Measurements from ENCODE around the gene EMP2.

EMP2 gene

DNA sequence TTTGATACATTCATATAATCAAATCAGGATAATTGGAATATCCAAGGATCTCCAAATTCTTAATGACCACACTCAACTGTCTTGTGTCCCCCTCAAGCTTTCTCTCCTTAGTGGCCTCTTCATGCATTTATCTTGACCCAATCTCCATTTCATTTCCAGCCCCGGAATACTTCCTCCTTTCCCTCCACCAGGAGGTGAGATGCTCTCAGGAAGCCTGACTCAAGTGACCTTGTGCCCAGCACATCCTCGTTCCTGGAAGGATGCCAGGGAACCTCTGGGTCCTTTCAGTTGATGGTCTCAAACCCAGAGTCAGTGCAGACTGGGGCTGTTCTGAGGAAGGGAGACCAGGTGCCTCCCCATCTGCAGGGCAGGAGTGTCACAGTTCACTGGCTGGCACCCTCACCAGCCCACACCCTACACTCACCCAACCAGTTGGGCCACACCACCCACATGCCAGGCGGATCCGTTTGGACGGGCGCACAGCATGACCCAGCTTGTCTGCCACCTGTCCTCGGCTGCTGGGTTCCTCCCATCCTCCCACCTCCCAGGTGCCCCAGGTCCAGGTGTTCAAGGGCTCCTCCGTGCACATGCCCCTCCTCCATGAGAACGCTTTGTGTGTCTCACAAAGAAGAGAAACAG, 14.0 kb upstream of the EMP2 start:
- no peak for DNase-seq (ENCODE audit: low spot score)
- TF ChIP-seq CTCF (IDR thresholded peaks at IDR 0.05; ENCODE audit: extremely low read depth, missing control alignments) = no peak

DNA sequence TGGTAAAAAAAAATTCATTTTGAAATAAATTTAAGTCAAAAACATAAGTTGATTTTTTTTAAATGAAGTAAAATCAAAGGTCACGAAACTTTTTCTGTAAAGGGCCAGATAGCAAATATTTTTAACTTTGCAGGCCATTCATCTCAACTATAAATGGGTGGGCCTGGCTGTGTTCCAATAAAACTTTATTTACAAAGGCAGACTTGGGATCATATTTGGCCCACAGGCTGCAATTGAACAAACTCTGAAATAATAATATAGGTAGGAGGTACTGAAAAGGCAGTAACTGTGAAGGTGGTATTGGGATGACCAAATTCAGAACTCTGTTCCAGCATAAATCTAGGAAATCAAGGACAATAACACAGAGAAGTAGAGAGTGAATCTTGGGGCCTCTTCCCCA, 12.2 kb upstream of the EMP2 start:
- no peak for DNase-seq (ENCODE audit: low spot score)
- no peak for TF ChIP-seq CTCF (IDR thresholded peaks at IDR 0.05; ENCODE audit: extremely low read depth, missing control alignments)

- no peak for TF ChIP-seq CTCF (IDR thresholded peaks at IDR 0.05; ENCODE audit: extremely low read depth, missing control alignments)
- DNase-seq (ENCODE audit: low spot score) = no peak
Measured at GRCh38 chr16:10590342-10590741, 9.9 kb upstream of the EMP2 start.

DNA sequence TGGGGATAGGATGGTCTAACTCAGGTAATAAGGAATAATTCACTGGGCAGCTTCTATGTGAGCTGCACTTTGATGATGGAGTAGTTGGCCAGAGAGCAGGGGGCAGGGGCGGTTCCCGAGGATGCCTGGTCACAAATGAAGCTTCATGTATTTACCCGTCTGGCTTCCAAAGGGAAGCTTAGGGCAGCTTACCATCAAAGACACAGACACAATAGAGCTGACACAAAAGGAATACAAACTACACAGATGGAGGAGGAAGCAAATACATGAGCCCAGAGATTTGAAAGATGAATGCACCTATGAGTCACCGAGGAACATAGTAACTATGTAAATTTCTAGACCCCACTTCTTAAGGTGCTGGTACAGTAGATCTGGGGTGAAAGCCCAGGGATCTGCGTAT, 8.7 kb upstream of the EMP2 start:
- no peak for DNase-seq (ENCODE audit: low spot score)
- TF ChIP-seq CTCF (IDR thresholded peaks at IDR 0.05; ENCODE audit: extremely low read depth, missing control alignments) = no peak

DNA sequence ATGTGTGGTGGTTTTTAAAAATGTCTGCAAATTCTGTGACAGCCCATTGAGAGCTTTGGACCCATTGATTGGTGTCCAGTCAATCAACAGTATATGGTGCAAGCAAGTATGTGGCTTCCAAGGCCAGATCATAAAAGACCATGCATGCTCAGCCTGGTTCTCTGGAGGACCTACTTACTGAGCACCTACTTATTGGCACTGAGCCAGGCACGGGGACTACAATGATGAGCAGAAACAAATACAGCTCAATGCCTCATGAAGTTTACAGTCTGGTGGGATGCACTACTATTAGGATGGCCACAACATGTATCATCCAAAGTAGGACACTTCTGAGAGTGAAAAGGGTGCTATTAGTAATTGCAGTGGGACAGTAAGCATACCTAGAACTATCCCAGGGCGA, 7.2 kb upstream of the EMP2 start:
- DNase-seq (ENCODE audit: low spot score) = no peak
- no peak for TF ChIP-seq CTCF (IDR thresholded peaks at IDR 0.05; ENCODE audit: extremely low read depth, missing control alignments)

DNA sequence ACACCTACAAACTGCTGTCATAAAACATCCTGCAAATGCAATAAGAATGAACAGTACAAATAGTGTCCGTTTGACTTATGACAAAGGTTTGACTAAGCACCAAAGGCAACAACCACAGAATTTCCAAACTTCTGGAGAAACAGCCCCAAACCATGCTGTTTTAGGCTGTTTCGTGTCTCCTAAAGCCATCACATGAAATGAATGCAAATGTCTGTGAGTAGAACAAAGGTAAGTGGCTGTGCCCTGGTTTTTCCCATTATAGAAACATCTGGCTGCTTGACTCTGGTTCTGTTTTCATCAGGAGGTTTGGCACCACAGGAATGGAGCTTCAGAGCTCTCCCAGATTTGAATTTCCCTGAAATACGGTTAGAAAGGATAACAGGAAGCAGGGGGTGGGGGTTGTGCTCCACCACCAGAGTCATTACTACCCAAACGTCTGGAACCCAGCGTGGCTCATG, 4.6 kb upstream of the EMP2 start:
- TF ChIP-seq CTCF (IDR thresholded peaks at IDR 0.05; ENCODE audit: extremely low read depth, missing control alignments) = no peak
- DNase-seq (ENCODE audit: low spot score) = no peak

GRCh38 chr16:10583269-10583668, 2.9 kb upstream of the EMP2 start:
- DNase-seq (ENCODE audit: low spot score) = no peak
- TF ChIP-seq CTCF (IDR thresholded peaks at IDR 0.05; ENCODE audit: extremely low read depth, missing control alignments) = no peak

All from GM20000 (cell line).